ENCODE data around the gene METAP2.
"Not testable (repeated sequence)": the region's sequence is repeated elsewhere in the genome, so short reads cannot be mapped to it uniquely, and the experiment has no call there.

METAP2 gene

GRCh38 chr12:95473884-95474659, at the start of gene METAP2:
Gene METAP2 (plus strand): TSS chr12:95474152. CDS start chr12:95474180, 28 bp downstream.
- peak; percentile 93 for DNase-seq

DNA sequence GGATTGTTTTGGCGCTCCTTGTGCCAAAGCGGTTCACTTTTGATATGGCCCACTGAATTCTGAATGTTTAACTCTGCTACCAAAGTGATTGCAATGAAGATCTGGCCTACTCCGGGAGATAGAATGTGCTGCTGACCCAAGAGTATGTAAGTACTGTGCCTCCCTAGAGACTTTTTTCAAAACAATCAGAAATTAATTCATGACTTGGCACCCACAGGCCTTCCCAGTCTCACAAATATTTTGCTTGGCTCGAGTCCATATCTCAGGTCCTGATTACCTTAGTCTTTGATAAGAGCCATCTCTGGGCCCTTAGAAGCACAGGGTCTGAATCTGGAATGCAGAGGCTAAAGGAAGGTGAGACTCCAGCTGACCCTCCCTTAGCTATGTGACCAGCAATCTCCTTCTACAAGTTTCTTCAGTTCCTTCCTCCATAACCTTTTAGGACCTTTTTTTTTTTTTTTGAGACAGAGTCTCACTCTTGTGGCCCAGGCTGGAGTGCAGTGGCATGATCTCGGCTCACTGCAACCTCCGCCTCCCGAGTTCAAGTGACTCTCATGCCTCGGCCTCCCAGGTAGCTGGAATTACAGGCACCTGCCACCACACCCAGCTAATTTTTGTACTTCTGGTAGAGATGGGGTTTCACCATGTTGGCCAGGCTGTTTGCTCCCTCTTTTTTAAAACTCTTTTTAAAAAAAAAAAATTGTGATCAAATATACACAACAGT, 49.5 kb upstream of the METAP2 start:
- no peak for DNase-seq

GRCh38 chr12:95429172-95429510, 44.8 kb upstream of the METAP2 start:
- no peak for DNase-seq

DNA sequence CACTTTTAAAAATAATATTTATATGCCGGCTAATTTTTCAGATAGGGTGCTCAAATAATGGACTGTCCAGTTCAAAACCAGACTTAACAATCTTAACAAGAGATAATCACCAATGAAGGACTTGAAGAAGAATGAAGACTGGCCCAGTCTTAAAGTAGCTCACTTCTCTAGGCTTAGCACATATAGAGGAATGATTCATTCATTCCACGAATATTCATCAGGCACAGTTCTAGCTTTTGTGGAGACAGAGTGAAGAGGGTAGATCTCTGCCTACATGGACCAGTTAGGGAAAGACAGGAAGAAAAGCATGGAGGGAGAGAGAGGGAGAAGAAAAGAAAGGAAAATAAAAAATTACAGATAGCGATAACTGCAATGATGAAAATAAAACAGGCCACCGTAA, 42.8 kb upstream of the METAP2 start:
- no peak for DNase-seq

DNA sequence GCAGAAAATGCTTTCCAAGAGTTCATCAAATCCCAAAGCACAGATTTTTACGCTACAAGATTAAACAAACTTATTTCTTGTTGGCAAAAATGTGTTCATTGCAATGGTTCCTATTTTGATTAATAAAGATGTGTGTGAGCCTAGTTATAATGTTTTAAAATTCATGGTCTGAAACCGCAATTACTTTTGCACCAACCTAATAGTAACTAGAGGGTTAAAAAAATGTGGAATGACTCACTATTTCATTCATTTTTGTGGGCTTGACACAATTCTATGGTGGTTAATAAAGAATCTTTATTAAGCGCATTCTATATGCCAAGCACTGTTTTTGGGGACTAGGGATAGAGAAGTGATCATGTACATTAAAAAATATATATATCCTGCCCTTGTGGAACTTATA, 38.6 kb upstream of the METAP2 start:
- DNase-seq, result no peak

DNA sequence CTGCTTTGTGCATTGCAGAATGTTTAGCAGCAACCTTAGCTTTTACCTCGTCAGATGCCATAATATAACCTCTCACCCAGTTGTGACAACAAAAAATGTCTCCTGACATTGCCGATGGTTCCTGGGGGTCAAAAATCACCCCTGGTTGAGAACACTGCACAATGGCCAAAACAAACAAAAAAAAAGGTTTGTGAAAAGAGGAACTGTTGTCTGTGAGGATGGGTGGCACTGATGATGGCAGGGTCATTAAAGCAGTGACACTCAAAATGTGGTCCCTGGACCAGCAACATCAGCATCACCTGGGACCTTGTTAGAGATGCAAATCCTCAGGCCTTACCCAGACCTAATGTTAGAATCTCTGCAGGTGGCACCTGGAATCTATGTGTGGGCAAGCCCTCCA, 36.4 kb upstream of the METAP2 start:
- DNase-seq, result no peak

- no peak for DNase-seq
These were observed 34.3 kb upstream of the METAP2 start for GRCh38 chr12:95439461-95440230.

GRCh38 chr12:95440401-95440800, 33.6 kb upstream of the METAP2 start:
- no peak for DNase-seq

GRCh38 chr12:95443459-95443858, 30.5 kb upstream of the METAP2 start:
- no peak for DNase-seq

GRCh38 chr12:95445099-95445498, 28.9 kb upstream of the METAP2 start:
- DNase-seq, result not testable (repeated sequence)

- DNase-seq, result no peak
These were observed 28.0 kb upstream of the METAP2 start for GRCh38 chr12:95445884-95446505.

GRCh38 chr12:95446506-95446900, 27.4 kb upstream of the METAP2 start:
- DNase-seq, result no peak

- peak; percentile 21 for DNase-seq
These were observed 24.3 kb upstream of the METAP2 start for GRCh38 chr12:95449656-95450055.

GRCh38 chr12:95452501-95452900, 21.5 kb upstream of the METAP2 start:
- not testable (repeated sequence) for DNase-seq

DNA sequence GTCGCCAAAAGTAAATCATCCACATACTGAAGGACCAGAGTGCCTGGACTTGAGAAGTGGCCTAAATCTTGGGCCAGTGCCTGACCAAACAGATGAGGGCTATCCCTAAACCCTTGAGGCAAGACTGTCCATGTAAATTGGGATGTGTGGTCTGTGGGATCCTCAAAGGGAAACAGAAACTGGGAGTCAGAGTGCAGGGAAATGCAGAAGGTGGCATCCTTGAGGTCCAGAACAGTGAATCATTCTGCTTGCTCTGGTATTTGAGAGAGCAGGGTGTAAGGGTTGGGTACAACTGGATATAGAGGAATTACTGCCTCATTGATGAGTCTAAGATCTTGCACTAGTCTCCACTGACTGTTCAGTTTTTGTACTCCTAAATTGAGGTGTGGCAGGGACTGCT, 20.1 kb upstream of the METAP2 start:
- DNase-seq, result not testable (repeated sequence)

GRCh38 chr12:95454780-95455215, 19.2 kb upstream of the METAP2 start:
- DNase-seq, result not testable (repeated sequence)

DNA sequence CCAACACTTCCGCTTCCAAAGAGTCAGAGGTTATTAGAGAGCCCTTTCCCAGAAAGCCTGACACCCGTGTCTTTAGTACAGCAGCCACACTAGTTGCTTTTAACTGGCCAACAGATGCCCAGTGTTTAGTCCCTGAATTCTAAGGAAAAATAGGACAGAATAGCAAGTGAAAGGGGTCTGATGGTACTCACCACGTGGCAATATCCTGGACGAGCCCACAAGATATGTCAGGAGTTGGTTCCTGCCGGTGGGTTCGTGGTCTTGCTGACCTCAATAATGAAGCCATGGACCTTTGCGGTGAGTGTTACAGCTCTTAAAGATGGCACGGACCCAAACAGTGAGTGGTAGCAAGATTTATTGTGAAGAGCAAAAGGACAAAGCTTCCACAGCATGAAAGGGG, 16.3 kb upstream of the METAP2 start:
- not testable (repeated sequence) for DNase-seq

- no peak for DNase-seq
These were observed 15.2 kb upstream of the METAP2 start for GRCh38 chr12:95458761-95459160.

DNA sequence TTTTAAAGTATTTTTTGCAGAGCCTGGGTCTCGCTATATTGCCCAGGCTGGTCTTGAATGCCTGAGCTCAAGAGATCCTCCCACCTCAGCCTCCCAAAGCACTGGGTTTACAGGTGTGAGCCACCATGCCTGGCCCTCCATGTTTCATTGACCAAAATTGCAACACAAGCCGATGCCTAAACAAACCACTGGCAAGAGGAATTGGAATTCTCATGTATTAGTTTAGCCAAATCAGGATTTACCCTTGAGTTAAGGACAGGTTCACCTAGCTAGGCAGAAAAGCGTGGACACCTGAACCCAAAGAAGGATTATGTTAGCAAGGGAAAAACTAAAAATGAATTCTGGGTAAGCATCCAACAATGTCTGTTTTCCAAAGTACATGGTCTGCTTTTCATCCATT, 14.6 kb upstream of the METAP2 start:
- DNase-seq, result no peak

- DNase-seq, result no peak
These were observed 13.8 kb upstream of the METAP2 start for GRCh38 chr12:95460105-95460504.

DNA sequence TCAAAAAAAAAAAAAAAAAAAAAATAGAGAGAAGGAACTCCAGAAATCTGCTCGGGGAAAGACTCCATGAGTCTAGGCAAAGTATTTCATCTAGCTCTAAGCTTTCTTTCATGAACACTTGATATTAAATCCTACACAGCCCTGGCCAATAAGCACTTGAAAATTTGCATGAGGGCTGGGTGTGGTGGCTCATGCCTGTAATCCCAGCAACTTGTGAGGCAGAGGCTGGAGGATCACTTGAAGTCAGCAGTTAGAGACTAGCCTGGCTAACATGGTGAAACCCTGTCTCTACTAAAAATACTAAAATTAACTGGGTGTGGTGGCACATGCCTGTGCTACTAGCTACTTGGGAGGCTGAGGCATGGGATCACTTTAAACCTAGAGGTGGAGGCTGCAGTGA, 13.1 kb upstream of the METAP2 start:
- no peak for DNase-seq

DNA sequence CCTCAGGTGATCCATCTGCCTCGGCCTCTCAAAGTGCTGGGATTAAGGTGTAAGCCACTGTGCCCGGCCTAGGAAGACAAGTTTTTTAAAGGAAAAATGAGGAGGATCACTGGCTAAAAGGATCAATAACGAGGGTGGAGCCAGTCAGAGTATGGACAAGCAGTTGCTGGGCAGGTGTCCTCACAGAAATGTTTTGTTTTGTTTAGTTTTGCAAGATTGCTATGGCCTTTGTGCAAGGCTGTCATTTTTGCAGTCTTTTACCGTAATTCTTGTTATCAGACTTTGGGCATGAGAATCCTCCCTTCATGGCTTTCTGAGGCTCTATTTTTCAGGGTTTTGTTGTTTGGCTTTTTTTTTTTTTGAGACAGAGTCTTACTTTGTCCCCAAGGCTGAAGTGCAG, 11.9 kb upstream of the METAP2 start:
- DNase-seq, result no peak

- no peak for DNase-seq
These were observed 11.4 kb upstream of the METAP2 start for GRCh38 chr12:95462551-95462950.

Measured in NCI-H526 treated with DMSO at 0.1 percent for 48 hours (cell line).